GM12878 (cell line): ENCODE measurements around the gene PEX6. TPM values are rescaled to one million over a fixed set of nuclear protein-coding genes. Genes with fewer than 3 reads are reported as not detected.

Experiments used
- BCL11A ChIP-seq: IDR thresholded peaks from 2 replicates; pipeline ENCODE4 v1.6.1; 2011; ENCODE audit warnings: low read depth, low read length
- CBFB ChIP-seq: IDR thresholded peaks from 2 replicates; pipeline ENCODE4 v1.6.1; 2016; ENCODE audit warnings: antibody characterized with exemption, low read depth
- CBX3 ChIP-seq: fragments of 200-600 bp; sonication (generic); IDR thresholded peaks from 2 replicates; pipeline ENCODE4 v1.6.1; 2016; ENCODE audit warnings: low read depth, borderline replicate concordance
- CEBPB ChIP-seq, 2 experiments: fragments of 150-350 bp in 1 of 2; IDR thresholded peaks; 2 replicates each; pipeline ENCODE4 v1.6.1; 2012 to 2014; ENCODE audit warnings: low read depth in 2 of 2, low read length in 2 of 2, borderline replicate concordance in 1 of 2, inconsistent platforms in 1 of 2
- DPF2 ChIP-seq: fragments of 450-650 bp; IDR thresholded peaks from 2 replicates; pipeline ENCODE4 v1.6.1; 2017; ENCODE audit warnings: mild to moderate bottlenecking
- ETV6 ChIP-seq, 2 experiments: fragments of 450-650 bp in 1 of 2; IDR thresholded peaks in 1 of 2; conservative IDR thresholded peaks in 1 of 2; 2 replicates each; pipeline ENCODE4 v1.6.1; 2014; ENCODE audit warnings: antibody characterized with exemption in 1 of 2, borderline replicate concordance in 1 of 2, low read depth in 1 of 2, mild to moderate bottlenecking in 1 of 2, moderate library complexity in 1 of 2
- IRF5 ChIP-seq: fragments of 450-650 bp; IDR thresholded peaks from 2 replicates; pipeline ENCODE4 v1.6.1; 2017; ENCODE audit warnings: borderline replicate concordance
- MEF2A ChIP-seq: IDR thresholded peaks from 2 replicates; pipeline ENCODE4 v1.6.1; 2011; ENCODE audit warnings: low read depth, mild to moderate bottlenecking, low read length, moderate library complexity; ENCODE audit not compliant: insufficient read depth
- NR2C2 ChIP-seq: IDR thresholded peaks from 2 replicates; pipeline ENCODE4 v1.6.1; 2011; ENCODE audit warnings: borderline replicate concordance, low read depth; ENCODE audit not compliant: control insufficient read depth, insufficient read length
- NRF1 ChIP-seq: conservative IDR thresholded peaks from 2 replicates; pipeline ENCODE4 v1.6.1; 2011; ENCODE audit warnings: mild to moderate bottlenecking, low read depth, low read length, improper control_type of control experiment
- POLR2A ChIP-seq: IDR thresholded peaks from 2 replicates; pipeline ENCODE4 v1.6.1; 2011; ENCODE audit warnings: low read depth, mild to moderate bottlenecking, low read length
- RCOR1 ChIP-seq: conservative IDR thresholded peaks from 2 replicates; pipeline ENCODE4 v1.6.1; 2012; ENCODE audit warnings: low read depth, low read length, improper control_type of control experiment
- SMAD1 ChIP-seq: fragments of 450-650 bp; IDR thresholded peaks from 2 replicates; pipeline ENCODE4 v1.6.1; 2018; ENCODE audit warnings: mild to moderate bottlenecking, low read depth; ENCODE audit not compliant: partially characterized antibody
- SRF ChIP-seq, 2 experiments: IDR thresholded peaks; 2 replicates each; pipeline ENCODE4 v1.6.1; 2011; ENCODE audit warnings: low read depth in 2 of 2, low read length in 2 of 2, mild to moderate bottlenecking in 1 of 2, moderate library complexity in 1 of 2
- STAT3 ChIP-seq: IDR thresholded peaks from 2 replicates; pipeline ENCODE4 v1.6.1; 2011; ENCODE audit warnings: low read depth, low read length, improper control_type of control experiment
- ZBED1 ChIP-seq: IDR thresholded peaks from 2 replicates; pipeline ENCODE4 v1.6.1; 2016; ENCODE audit warnings: borderline replicate concordance
- ZSCAN29 ChIP-seq: fragments of 450-650 bp; IDR thresholded peaks from 2 replicates; pipeline ENCODE4 v1.6.1; 2017; ENCODE audit warnings: mild to moderate bottlenecking, moderate library complexity
- polyA plus RNA-seq, 11 experiments: library from polyadenylated mRNA; depleted of rRNA in 4 of 11; unstranded in 6 of 11; stranded (reverse) in 5 of 11; fragments of >200 nt; fragmentation: Nextera tagmentation in 4 of 11; fragmentation: Illumina TruSeq in 1 of 11; extraction: Ambion mirVana in 4 of 11; extraction: Trizol in 1 of 11; gene quantifications; 1 replicate in 1 of 11; 2 replicates in 10 of 11; pipeline versions ENCODE4 v1.2.1 to v1.2.3, GENCODE V29; 2011 to 2016; ENCODE audit warnings: inconsistent platforms in 2 of 11, missing spikeins in 2 of 11, low read depth in 1 of 11
- total RNA-seq, 4 experiments: library from RNA; depleted of rRNA in 3 of 4; stranded (reverse); fragments of >200 nt in 3 of 4; fragmentation: Illumina TruSeq in 1 of 4; extraction: Trizol in 1 of 4; gene quantifications; 2 replicates each; pipeline versions ENCODE4 v1.2.1 to v1.2.3, GENCODE V29; 2013 to 2021
- TF ChIP-seq, protein P1 (sequence below): fragments of 450-650 bp; formaldehyde crosslinking; IDR thresholded peaks from 2 replicates; pipeline ENCODE4 v1.5.0; 2022; ENCODE audit warnings: mild to moderate bottlenecking, missing genetic modification characterization
- TF ChIP-seq, protein P2 (sequence below): IDR thresholded peaks from 2 replicates; pipeline ENCODE4 v1.6.1; 2012; ENCODE audit warnings: low read depth, low read length, improper control_type of control experiment
- TF ChIP-seq, protein P3 (sequence below), 3 experiments: IDR thresholded peaks in 2 of 3; conservative IDR thresholded peaks in 1 of 3; 2 replicates each; pipeline ENCODE4 v1.5.1; 2011; ENCODE audit warnings: low read depth in 3 of 3, low read length in 3 of 3, mild to moderate bottlenecking in 3 of 3, control low read depth in 2 of 3, moderate library complexity in 2 of 3, inconsistent platforms in 1 of 3, mixed read lengths in 1 of 3; ENCODE audit not compliant: control insufficient read depth in 2 of 3, insufficient read depth in 1 of 3; ENCODE audit errors: extremely low read depth in 1 of 3
- TF ChIP-seq, protein P4 (sequence below): IDR thresholded peaks from 2 replicates; pipeline ENCODE4 v1.6.1; 2012; ENCODE audit warnings: low read depth, low read length, improper control_type of control experiment
- TF ChIP-seq, protein P5 (sequence below): IDR thresholded peaks from 2 replicates; pipeline ENCODE4 v1.6.1; 2012; ENCODE audit warnings: low read depth, low read length, improper control_type of control experiment

PEX6 gene
- total and polyA plus RNA-seq, 10 of the 15 experiments (the other 5 are each of a cell fraction or from before 2014, with no cell fraction given) = 0.39 to 21.1 (median 7.8) TPM

DNA sequence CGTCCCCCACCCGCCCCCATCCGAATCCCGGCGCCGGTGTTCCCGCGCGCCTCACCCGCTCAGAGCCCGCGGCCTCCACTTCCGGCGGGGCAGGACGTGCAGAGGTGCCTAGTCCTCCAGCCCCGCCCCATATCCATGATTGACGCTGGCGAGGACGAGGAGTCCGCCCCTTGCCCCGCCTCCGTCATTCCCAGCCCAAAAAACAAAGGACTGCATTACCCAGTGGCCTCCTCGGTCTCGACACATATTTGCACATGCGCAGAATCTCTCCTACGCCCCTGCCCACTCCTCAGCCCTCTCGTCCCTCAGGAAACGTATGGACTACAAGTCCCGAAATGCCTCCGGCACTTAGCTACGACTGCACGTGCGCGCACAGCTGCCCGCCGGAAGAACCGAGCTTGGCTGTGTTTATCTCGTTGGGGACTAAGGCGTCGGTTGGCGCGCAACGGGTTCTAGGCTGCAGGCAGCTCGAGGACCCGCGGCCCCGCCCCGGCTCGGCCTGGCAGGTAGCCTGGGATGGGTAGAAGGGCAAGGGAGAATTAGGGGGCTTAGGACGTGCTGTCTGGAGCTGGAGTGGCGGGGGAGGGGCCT lies 35.0 kb upstream of the PEX6 start, which contains the start of the genes KLHDC3 and MEA1 (continued):
- TF ChIP-seq, protein P1, sequence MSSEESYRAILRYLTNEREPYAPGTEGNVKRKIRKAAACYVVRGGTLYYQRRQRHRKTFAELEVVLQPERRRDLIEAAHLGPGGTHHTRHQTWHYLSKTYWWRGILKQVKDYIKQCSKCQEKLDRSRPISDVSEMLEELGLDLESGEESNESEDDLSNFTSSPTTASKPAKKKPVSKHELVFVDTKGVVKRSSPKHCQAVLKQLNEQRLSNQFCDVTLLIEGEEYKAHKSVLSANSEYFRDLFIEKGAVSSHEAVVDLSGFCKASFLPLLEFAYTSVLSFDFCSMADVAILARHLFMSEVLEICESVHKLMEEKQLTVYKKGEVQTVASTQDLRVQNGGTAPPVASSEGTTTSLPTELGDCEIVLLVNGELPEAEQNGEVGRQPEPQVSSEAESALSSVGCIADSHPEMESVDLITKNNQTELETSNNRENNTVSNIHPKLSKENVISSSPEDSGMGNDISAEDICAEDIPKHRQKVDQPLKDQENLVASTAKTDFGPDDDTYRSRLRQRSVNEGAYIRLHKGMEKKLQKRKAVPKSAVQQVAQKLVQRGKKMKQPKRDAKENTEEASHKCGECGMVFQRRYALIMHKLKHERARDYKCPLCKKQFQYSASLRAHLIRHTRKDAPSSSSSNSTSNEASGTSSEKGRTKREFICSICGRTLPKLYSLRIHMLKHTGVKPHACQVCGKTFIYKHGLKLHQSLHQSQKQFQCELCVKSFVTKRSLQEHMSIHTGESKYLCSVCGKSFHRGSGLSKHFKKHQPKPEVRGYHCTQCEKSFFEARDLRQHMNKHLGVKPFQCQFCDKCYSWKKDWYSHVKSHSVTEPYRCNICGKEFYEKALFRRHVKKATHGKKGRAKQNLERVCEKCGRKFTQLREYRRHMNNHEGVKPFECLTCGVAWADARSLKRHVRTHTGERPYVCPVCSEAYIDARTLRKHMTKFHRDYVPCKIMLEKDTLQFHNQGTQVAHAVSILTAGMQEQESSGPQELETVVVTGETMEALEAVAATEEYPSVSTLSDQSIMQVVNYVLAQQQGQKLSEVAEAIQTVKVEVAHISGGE (CRISPR knock-in tag) = no peak
- TF ChIP-seq, protein P2, sequence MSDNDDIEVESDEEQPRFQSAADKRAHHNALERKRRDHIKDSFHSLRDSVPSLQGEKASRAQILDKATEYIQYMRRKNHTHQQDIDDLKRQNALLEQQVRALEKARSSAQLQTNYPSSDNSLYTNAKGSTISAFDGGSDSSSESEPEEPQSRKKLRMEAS = peak; percentile 92
- TF ChIP-seq, protein P3, sequence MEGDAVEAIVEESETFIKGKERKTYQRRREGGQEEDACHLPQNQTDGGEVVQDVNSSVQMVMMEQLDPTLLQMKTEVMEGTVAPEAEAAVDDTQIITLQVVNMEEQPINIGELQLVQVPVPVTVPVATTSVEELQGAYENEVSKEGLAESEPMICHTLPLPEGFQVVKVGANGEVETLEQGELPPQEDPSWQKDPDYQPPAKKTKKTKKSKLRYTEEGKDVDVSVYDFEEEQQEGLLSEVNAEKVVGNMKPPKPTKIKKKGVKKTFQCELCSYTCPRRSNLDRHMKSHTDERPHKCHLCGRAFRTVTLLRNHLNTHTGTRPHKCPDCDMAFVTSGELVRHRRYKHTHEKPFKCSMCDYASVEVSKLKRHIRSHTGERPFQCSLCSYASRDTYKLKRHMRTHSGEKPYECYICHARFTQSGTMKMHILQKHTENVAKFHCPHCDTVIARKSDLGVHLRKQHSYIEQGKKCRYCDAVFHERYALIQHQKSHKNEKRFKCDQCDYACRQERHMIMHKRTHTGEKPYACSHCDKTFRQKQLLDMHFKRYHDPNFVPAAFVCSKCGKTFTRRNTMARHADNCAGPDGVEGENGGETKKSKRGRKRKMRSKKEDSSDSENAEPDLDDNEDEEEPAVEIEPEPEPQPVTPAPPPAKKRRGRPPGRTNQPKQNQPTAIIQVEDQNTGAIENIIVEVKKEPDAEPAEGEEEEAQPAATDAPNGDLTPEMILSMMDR (IDR thresholded peaks at IDR 0.05 in 2 of 3, conservative IDR thresholded peaks at IDR 0.05 in 1 of 3; ENCODE audit: control insufficient read depth in 2 of 3, extremely low read depth in 1 of 3, insufficient read depth in 1 of 3, low read depth in 3 of 3, low read length in 3 of 3) = no peak
- TF ChIP-seq DPF2 (peak; percentile 87), NRF1 (peak; percentile 57), ZBED1 (no peak), BCL11A (no peak), SRF (IDR thresholded peaks at IDR 0.05; ENCODE audit: low read depth in 2 of 2, low read length in 2 of 2) (peak; percentile 66 to 76), CBFB (0 out of 2 replicates have a peak, but pooled peaks have one; percentile 9), NR2C2 (no peak), CBX3 (no peak), RCOR1 (no peak), CEBPB (IDR thresholded peaks at IDR 0.05; ENCODE audit: borderline replicate concordance in 1 of 2, low read depth in 2 of 2, low read length in 2 of 2) (no peak), SMAD1 (no peak), ZSCAN29 (no peak), MEF2A (no peak), ETV6 (conservative IDR thresholded peaks at IDR 0.05 in 1 of 2, IDR thresholded peaks at IDR 0.05 in 1 of 2; ENCODE audit: borderline replicate concordance in 1 of 2, low read depth in 1 of 2) (no peak), IRF5 (no peak), STAT3 (no peak), POLR2A (peak; percentile 82)
- TF ChIP-seq, protein P4, sequence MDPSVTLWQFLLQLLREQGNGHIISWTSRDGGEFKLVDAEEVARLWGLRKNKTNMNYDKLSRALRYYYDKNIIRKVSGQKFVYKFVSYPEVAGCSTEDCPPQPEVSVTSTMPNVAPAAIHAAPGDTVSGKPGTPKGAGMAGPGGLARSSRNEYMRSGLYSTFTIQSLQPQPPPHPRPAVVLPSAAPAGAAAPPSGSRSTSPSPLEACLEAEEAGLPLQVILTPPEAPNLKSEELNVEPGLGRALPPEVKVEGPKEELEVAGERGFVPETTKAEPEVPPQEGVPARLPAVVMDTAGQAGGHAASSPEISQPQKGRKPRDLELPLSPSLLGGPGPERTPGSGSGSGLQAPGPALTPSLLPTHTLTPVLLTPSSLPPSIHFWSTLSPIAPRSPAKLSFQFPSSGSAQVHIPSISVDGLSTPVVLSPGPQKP = peak; percentile 82
- TF ChIP-seq, protein P5, sequence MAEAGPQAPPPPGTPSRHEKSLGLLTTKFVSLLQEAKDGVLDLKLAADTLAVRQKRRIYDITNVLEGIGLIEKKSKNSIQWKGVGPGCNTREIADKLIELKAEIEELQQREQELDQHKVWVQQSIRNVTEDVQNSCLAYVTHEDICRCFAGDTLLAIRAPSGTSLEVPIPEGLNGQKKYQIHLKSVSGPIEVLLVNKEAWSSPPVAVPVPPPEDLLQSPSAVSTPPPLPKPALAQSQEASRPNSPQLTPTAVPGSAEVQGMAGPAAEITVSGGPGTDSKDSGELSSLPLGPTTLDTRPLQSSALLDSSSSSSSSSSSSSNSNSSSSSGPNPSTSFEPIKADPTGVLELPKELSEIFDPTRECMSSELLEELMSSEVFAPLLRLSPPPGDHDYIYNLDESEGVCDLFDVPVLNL = no peak
